Middle frontal gyrus (tissue), 1 donor: ENCODE results near the gene TTC12.
A peak's percentile ranks its signal among the peaks of the same experiment; 100 is the strongest.
"Not testable (repeated sequence)": the region's sequence is repeated elsewhere in the genome, so short reads cannot be mapped to it uniquely, and the experiment has no call there.

Experiments used
- DNase-seq: peaks from one replicate; pipeline ENCODE4 v3.0.0-alpha.2; 2015; ENCODE audit warnings: low spot score; ENCODE audit errors: extremely low spot score

Gene TTC12

DNA sequence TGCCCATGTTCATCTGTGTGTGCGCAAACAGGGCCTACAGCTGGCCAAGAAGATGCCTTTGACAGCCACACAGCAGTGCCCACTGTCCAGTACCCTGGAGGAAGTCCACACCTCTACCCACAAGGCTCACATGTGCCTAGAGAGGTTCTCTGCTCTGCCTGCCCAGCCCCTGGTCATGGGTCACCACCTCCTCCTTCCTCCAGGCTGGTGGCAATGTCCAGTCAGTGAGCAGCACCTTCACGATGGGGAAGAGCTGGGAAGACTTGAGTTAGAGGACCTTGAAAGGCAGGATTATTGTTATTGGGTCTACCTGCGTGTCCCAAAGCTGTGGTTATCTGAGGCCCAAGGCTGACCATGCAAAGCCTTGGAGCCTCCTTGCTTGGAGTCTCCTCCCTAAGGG lies 28.4 kb upstream of the TTC12 start:
- DNase-seq, result no peak

GRCh38 chr11:113286509-113287497 lies 27.6 kb upstream of the TTC12 start:
- no peak for DNase-seq

DNA sequence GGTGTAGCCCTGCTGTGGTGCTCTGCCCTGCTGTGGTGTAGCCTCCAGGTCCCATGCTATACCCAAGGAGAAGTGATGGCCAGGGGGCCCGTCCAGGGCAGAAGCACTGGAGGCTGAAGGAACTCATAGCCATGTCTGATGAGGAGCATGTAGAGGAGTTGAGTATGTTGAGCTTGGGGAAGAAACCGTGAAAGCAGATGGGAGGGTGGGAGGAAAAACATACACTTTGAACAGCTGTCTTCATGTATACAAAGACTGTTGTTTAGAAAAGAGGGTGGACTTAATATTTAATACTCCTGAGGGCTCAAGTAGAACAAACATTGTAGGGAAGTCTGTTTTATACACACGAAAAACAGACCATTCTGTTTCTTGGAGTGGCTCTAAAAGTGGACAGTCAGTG lies 26.6 kb upstream of the TTC12 start:
- DNase-seq, result no peak

DNA sequence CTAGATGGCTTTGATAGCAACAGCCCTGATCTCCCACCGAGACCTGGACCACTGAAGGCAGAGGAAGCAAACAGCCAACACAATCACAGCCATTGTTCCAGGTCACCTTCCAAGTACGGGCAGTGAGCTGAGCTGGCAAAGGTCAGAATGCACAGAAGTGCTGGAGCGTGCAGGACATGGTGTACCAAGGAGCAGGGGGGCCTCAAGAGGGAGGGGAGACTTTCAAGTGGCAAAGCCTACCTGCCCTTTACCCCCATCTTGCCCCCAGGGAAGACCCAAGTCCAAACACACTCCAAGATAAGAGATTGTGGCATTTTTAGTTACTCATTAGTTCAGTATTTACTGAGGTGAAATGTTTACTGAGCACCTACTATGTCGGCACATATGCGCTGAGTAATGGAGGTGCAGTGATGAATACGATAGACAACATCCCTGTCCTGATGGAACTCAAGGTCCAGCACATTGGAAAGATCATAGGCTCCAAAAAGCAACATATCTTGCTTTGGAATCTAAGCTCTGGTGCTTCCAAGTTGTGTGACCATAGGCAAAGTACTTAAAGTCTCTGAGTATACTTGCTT lies 26.0 kb upstream of the TTC12 start:
- no peak for DNase-seq

DNA sequence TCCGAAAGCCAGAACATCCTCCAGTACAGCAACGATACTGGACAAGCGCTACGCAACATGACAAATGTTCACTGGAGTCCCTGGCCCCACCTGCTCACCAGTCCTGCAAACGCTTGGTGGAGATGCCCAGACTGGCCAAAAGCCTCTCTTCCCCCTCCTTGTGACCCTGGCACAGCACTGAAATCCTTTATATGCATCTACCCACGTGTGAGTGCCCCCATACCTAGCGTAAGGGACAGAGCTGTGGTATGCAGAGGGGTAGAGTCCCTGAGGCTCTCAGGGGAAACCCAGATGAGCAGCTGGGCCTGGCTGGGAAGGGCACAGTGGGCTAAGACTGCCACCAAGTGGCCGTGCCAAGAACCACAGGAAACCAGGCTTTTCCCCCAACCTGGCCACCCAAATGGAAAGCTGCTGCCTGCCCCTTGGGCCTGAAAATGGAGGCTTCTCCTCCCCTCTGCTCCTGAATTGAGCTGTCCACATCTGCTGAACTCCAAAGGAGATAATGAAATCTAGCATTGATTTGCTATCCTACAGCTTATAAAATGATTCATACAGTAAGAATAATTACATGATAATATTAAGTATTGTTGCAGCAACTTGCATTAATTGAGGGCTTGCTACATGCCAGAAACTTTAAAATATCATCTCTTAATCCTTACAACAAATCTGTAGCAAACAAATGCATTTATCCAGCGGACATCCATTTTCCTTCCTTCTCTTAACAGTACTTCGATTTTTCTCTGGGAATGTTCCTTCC lies 24.8 kb upstream of the TTC12 start:
- peak; percentile 74 for DNase-seq

DNA sequence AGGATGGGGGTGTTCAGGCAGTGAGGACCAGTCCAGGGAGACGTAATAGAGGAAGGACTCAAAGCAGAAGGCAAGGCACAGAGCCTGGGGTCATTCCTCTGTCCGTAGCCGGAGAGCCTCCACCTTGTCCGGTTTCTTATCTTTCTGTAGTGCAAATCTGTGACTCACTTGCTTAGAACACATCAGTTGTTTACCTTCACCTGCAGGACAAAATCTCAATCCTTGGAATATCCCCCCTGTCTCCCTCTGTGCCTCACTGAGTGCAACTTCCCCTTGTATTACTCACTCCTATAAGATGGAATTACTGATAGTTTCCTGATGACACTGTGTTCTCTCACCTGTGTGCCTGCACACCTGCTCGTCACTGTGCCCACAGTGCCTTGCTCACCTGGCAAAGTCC lies 20.4 kb upstream of the TTC12 start:
- DNase-seq, result no peak

GRCh38 chr11:113295993-113296392 lies 18.4 kb upstream of the TTC12 start:
- DNase-seq, result no peak

DNA sequence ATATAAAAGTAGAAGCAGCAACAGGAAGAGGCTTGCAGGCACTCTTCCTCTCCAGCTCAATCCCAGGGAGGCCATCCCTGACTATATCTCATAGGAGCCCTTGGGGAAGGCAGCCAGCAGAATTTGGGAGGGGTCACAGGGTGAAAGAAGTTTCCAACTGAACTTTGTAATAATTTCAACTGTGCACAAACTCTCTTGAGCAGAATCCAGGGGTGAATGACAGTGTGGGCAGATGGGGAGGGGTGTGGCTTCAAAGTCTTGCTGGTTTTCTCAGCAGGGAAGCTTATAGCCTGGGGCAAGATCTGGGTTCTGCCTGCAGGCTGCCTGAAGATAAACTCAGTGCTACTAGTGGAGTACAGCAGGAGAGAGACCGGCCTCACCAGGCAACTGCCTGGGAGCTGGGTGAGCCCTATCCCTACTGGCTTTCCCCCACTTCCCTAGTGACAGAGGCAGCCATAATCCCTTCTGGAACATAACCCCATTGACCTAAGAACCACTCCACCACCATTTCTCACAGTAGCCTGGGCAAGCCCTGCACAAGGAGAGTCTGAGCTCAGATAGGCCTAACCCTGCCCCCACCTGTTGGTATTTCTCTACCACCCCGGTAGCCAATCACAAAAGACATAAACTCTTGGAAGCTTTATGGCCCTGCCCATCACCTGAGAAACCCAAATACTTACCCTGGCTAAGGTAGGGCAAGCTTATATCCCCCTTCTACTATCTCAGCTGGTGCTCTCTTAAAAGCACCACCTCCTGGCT lies 17.8 kb upstream of the TTC12 start:
- no peak for DNase-seq

DNA sequence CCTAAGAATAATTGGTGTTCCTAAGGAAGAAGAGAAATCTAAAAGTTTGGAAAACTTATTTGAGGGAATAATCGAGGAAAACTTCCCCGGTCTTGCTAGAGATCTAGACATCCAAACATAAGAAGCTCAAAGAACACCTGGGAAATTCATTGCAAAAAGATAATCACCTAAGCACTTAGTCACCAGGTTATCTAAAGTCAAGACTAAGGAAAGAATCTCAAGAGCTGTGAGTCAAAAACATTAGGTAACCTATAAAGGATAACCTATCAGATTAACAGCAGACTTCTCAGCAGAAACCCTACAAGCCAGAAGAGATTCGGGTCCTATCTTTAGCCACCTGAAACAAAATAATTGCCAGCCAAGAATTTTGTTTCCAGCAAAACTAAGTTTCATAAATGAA lies 15.9 kb upstream of the TTC12 start:
- not testable (repeated sequence) for DNase-seq

DNA sequence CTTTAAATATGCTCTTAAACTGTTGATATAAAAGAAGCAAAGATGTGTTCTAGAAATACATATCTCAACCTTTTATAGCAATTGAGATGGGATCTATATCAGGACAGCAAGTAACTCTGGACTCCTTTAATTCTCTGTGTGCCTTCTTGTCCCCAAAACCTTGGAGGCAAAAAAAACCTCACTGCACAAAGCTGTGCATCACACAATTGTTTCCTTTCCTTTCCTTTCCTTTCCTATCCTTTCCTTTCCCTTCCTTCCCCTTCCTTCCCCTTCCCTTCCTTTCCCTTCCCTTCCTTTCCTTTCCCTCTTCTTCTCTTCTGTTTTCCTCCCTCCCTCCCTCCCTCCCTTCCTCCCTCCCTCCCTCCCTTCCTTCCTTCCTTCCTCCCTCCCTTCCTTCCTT lies 9.5 kb upstream of the TTC12 start:
- DNase-seq, result no peak

DNA sequence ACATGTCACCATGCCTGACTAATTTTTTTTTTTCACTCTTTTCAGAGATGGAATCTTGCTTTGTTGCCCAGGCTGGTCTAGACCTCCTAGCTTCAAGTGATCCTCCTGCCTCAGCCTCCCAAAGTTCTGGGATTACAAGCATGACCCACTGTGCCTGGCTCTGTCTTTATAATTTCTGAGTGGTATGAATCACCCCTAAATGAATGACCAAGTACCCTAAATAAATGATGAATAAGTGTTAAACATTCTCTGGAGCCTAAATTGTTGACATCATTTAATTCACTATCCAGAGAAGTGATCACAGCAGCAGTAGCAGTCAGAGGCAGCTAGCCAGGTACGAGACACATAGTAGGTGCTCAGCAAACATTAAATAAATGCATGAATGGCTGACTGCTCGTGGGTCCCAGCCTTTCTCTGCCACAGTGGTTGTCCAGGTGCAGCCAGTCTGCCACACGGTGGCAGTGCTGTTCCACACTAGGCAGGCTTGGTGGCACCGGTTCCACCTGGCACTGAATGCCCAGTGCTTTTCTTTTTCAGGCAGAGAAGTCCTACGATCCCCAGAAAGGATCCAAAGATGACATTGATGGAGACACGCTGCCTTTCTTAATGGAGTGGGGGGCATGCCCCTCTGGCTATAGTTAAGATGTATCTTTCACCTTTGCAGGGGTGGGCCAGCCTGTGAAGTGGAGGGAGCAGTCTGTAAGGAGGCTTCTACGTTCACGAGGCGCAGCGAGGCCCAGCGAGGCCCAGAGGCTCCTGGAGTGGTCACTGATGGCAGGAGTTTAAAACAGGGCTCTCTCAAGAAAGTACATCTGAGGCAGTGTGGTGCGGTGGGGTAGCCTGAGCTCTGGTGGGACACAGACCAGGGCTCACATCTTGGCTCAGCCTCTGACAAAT lies 8.7 kb upstream of the TTC12 start:
- DNase-seq, result peak; percentile 69

DNA sequence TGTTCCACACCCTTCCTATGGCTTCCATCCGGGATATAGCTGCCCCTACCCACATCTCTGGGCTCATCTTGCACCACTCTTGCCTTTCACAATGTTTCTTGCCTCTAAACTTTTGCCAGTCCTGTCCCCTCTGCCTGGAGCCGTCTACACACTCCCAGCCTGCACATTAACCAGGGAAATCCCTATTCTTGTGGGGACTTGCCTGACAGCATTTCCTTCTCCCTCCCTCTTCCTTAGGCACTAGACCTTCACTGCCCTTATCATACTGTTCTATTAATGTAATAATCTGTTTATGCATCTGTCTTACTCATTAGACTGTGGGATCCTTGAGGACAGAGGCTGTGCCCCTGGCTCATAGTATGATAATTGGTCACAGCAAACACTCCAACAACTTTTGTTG lies 5.8 kb upstream of the TTC12 start:
- no peak for DNase-seq

DNA sequence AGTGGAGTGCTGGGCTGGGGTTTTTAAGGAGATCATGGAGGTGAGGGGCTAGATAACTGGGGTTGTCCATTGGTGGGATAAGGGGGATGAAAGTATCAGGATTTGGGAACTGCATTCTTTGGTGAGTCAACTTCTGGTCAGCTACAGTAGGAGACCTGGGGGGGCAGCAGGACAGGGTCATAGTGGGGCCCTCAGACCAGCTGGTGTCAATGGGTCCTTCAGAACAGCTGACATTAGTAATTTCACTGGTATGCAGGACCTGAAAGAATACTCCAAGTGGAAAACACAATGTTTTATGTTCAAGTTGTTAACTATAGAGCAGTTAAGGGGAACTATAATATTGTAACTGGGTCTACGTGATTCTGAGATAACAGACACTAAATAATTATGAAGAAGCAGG lies 2.8 kb upstream of the TTC12 start:
- no peak for DNase-seq

- no peak for DNase-seq
These were observed 782 bp upstream of the TTC12 start for GRCh38 chr11:113313601-113314000.

GRCh38 chr11:113314065-113314388 lies 356 bp upstream of the TTC12 start:
- no peak for DNase-seq

DNA sequence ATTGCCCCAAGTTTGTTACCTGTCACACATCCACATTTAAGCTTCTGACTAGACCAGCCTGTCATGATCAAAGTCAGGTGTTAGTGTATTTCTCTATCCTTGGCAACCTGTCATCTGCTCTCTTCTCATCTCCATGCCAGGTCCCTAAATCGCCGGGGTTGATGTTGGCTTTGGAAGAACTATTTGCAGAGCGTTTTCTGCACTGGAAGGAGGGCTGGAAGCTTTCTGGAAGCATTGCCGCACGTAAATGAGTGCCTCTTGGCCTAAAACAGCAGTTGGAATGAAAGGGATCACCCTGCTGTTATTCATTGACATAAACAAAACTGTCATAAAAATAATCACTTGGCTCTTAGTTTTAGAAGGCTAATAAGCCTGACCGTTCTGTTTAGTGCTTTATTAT lies 1.4 kb downstream of the TTC12 start:
- DNase-seq, result no peak

- DNase-seq, result no peak
These were observed 1.9 kb downstream of the TTC12 start for GRCh38 chr11:113316256-113316655.

DNA sequence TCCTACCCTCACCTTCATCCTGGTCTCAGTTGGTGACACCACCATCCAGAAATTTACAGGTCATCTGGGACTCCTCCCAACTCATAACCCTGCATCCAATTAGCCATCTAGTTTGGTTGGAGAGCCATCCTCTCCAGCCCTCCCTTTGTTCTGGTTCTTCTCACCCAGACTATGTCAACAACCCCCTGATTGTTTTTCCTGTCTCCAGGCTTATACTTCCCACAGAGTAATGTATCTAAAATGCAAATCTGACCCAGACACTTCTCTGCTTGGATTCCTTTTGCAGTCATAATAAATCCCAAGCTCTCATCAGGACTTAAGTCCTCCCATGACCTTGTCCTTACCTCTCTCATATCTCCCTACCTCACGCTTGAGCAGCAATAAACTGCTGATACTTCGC lies 3.0 kb downstream of the TTC12 start:
- no peak for DNase-seq

DNA sequence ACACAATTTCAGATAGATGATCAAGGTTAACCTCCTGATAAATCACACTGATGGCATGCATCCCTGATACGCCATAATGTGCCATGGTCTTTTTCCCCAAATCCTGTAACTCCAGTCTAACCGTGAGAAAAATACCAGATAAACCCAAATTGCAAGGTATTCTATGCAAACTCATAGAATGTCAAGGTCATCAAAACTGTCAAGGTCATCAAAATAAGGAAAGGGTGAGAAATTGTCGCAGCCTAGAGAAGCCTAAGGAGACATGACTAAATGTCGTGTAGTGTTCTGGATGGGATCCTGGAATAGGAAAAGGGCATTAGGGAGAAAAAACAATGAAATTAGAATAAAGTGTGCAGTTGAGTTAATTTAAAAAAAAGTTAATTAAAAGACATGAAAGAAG lies 4.7 kb downstream of the TTC12 start:
- no peak for DNase-seq

DNA sequence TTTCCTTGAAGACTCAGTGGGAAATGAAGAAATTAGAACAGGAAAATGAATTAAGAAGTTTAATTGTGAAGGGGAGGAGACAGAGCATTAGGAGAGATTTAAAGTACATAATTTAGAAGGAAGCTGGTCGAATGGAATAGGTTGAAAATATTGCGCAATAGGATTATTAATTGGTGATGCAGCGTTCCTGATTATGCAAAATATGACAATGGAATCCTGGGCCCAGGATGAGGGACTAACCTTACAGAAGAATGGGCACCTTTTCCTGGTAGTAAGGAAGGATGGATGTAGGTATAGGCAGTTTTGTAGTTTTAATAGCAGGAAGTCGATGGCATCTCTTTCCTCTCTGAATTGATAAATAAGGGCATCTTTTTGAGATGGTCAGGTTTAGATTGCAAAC lies 7.8 kb downstream of the TTC12 start:
- DNase-seq, result no peak

DNA sequence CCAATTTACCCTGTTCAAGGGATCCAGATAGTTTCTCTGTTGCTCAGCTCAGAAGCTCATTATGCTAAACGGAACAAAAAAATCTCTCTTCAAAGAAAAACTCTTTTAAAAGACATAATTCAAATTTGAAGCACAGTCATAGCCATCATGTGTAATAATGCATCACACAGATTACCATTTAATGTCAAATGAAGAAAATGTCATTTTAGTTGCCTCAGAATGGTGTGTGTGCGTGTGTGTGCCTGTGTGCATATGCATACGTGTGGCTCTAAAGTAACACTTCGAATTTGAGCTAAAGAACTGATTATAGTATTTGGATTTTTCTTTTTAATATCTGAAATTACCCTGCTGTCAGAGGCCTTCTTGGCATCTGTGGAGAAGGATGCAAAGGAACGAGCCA lies 9.9 kb downstream of the TTC12 start:
- no peak for DNase-seq
